ENCODE data around the gene MOB2.

DNA sequence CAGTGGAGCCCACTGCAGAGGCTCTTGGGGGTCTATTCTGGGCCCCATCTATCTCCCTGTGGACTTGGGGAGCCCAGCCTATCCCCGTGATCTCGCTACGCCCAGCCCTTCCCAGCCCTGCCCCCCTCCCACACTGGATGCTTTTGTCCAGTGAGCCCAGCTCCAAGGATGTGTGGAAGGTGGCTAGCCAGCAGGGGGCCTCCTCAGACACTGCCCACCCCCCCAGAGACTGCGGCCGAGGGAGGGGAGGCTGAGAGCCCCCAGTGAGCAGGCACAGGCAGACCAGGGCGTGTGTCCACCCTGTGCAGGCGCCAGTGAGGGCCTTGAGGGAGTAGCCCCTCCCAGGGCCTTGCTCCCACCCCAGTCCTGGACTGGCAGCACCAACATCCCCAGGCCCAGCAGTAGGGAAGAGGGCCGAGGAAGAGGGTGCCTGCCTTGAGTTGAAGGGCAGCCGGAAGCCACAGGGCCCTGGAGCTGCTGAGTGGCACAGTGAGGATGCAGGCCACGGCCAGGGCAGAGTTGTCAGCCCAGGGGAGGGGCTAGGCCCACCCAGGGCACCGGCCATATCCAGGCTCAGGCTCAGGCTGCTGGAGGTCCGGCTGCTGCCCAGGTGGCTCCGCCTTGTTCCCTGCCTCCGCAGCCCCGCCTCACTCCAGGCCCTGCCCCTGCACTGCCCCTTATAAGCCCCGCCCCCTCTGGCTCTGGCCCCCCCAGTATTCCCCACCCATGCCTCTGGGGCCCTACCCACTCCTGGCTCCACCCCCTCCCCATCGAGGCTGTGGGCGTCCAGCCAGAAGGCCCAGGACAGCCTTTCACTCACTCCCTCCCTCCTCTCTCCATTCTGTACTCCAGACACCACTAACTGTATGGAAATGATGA is 28.0 kb downstream of the MOB2 start:
- TF ChIP-seq, protein P1, sequence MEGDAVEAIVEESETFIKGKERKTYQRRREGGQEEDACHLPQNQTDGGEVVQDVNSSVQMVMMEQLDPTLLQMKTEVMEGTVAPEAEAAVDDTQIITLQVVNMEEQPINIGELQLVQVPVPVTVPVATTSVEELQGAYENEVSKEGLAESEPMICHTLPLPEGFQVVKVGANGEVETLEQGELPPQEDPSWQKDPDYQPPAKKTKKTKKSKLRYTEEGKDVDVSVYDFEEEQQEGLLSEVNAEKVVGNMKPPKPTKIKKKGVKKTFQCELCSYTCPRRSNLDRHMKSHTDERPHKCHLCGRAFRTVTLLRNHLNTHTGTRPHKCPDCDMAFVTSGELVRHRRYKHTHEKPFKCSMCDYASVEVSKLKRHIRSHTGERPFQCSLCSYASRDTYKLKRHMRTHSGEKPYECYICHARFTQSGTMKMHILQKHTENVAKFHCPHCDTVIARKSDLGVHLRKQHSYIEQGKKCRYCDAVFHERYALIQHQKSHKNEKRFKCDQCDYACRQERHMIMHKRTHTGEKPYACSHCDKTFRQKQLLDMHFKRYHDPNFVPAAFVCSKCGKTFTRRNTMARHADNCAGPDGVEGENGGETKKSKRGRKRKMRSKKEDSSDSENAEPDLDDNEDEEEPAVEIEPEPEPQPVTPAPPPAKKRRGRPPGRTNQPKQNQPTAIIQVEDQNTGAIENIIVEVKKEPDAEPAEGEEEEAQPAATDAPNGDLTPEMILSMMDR (IDR thresholded peaks at IDR 0.05; ENCODE audit: insufficient read depth, low read length, poor library complexity, severe bottlenecking) = peak; percentile 43
- TF ChIP-seq EZH2phosphoT487 (conservative IDR thresholded peaks at IDR 0.05; ENCODE audit: low read length) = no peak
